Lower lobe of right lung (tissue), 2 donors: ENCODE measurements around the gene SLC2A1. TPM values are rescaled to one million over a fixed set of nuclear protein-coding genes. Genes with fewer than 3 reads are reported as not detected.

Source experiments
- ATAC-seq, 2 donors: fragments of 200-7000 bp; cut with Tn5 transposase; one replicate each; pipeline ENCODE4 v1.9.1; 2020 to 2022; ENCODE audit warnings: mild to moderate bottlenecking in 2 of 2, moderate library complexity in 2 of 2
- DNase-seq: peaks from one replicate; pipeline ENCODE4 v3.0.0-alpha.2; 2020
- H3K27ac ChIP-seq: fragments of 200-600 bp; one replicate; pipeline ENCODE4 v1.8.0; 2022
- H3K27me3 ChIP-seq: fragments of 200-600 bp; one replicate; pipeline ENCODE4 v1.8.0; 2022; ENCODE audit warnings: low read depth
- H3K36me3 ChIP-seq: fragments of 200-600 bp; one replicate; pipeline ENCODE4 v1.8.0; 2022; ENCODE audit warnings: mild to moderate bottlenecking
- H3K4me1 ChIP-seq: fragments of 200-600 bp; one replicate; pipeline ENCODE4 v1.8.0; 2022
- H3K4me3 ChIP-seq: fragments of 200-600 bp; one replicate; pipeline ENCODE4 v1.8.0; 2022; ENCODE audit warnings: mild to moderate bottlenecking
- H3K9me3 ChIP-seq: fragments of 200-600 bp; one replicate; pipeline ENCODE4 v1.8.0; 2022
- CTCF ChIP-seq: fragments of 200-600 bp; IDR thresholded peaks from one replicate; pipeline ENCODE4 v1.8.0; 2022; ENCODE audit warnings: antibody characterized with exemption, mild to moderate bottlenecking
- intact Hi-C: fragments of 100-400 bp; cut with DNase I; formaldehyde crosslinking; loops from one replicate; pipeline ENCODE4 v1.11.0; 2022
- total RNA-seq: library from RNA; stranded (reverse); fragmentation: NEBNext Ultra II Directional; extraction: Animal tissue kit (Norgen Biotek cat#: 25700); gene quantifications from one replicate; pipeline ENCODE4 v1.2.1, GENCODE V29; 2021
- donor health status: DM: no; HTN: yes; CAD: no; lungs with severe emphysema.

SLC2A1 gene
- total RNA-seq, 1 donor from 2014 or later = 10.6 TPM

GRCh38 chr1:43002766-43003165, 44.1 kb upstream of the SLC2A1 start:
- Histone ChIP-seq H3K9me3 (no peaks in the 10 kb centered on the region), H3K4me1 (no peaks in the 10 kb centered on the region), H3K36me3 (no peaks in the 10 kb centered on the region), H3K4me3 (no peak overlapping the region), H3K27me3 (peaks cover 9% of the 10 kb centered on the region), H3K27ac (no peak overlapping the region)
- DNase-seq (no peak), ATAC-seq (no peak)
- intact Hi-C loops = no loop called here
- no peak for TF ChIP-seq CTCF

GRCh38 chr1:43002116-43002515, 43.4 kb upstream of the SLC2A1 start:
- no peak for TF ChIP-seq CTCF
- H3K36me3 ChIP-seq = no peaks in the 10 kb centered on the region
- ATAC-seq = no peak
- intact Hi-C loops = no loop called here
- DNase-seq = no peak
- no peak overlapping the region for H3K4me3 ChIP-seq
- no peak overlapping the region for H3K27ac ChIP-seq
- no peaks in the 10 kb centered on the region for H3K4me1 ChIP-seq
- no peaks in the 10 kb centered on the region for H3K9me3 ChIP-seq
- peaks cover 2% of the 10 kb centered on the region for H3K27me3 ChIP-seq

- TF ChIP-seq CTCF = no peak
- intact Hi-C loops = no loop called here
- H3K27ac ChIP-seq = no peak overlapping the region
- H3K9me3 ChIP-seq = no peaks in the 10 kb centered on the region
- DNase-seq (no peak), ATAC-seq (no peak)
- no peaks in the 10 kb centered on the region for H3K4me1 ChIP-seq
- no peaks in the 10 kb centered on the region for H3K27me3 ChIP-seq
- H3K36me3 ChIP-seq = no peaks in the 10 kb centered on the region
- no peak overlapping the region for H3K4me3 ChIP-seq
Measured at GRCh38 chr1:43001434-43001833, 42.8 kb upstream of the SLC2A1 start.

GRCh38 chr1:43000271-43000670, 41.6 kb upstream of the SLC2A1 start:
- no peaks in the 10 kb centered on the region for H3K27me3 ChIP-seq
- H3K4me1 ChIP-seq = no peaks in the 10 kb centered on the region
- H3K9me3 ChIP-seq = no peaks in the 10 kb centered on the region
- no peaks in the 10 kb centered on the region for H3K36me3 ChIP-seq
- H3K4me3 ChIP-seq = no peak overlapping the region
- no peak for DNase-seq
- ATAC-seq = no peak
- intact Hi-C loops = no loop called here
- H3K27ac ChIP-seq = no peak overlapping the region
- TF ChIP-seq CTCF = no peak

GRCh38 chr1:42999308-42999707, 40.6 kb upstream of the SLC2A1 start:
- ATAC-seq (no peak), DNase-seq (no peak)
- intact Hi-C loops = no loop called here
- no peaks in the 10 kb centered on the region for H3K36me3 ChIP-seq
- TF ChIP-seq CTCF = no peak
- no peak overlapping the region for H3K27ac ChIP-seq
- no peaks in the 10 kb centered on the region for H3K27me3 ChIP-seq
- no peaks in the 10 kb centered on the region for H3K4me1 ChIP-seq
- no peak overlapping the region for H3K4me3 ChIP-seq
- no peaks in the 10 kb centered on the region for H3K9me3 ChIP-seq

- Histone ChIP-seq H3K27ac (no peak overlapping the region), H3K27me3 (no peaks in the 10 kb centered on the region), H3K9me3 (no peaks in the 10 kb centered on the region), H3K4me3 (no peak overlapping the region), H3K4me1 (no peaks in the 10 kb centered on the region), H3K36me3 (no peaks in the 10 kb centered on the region)
- intact Hi-C loops = no loop called here
- DNase-seq (no peak), ATAC-seq (no peak)
- no peak for TF ChIP-seq CTCF
Measured at GRCh38 chr1:42998386-42998785, 39.7 kb upstream of the SLC2A1 start.
